Regular cardiac myocyte (primary cell): ENCODE results near the gene CPA1. TPM values are rescaled to one million over a fixed set of nuclear protein-coding genes. Genes with fewer than 3 reads are reported as not detected.

ENCODE experiments used
- total RNA-seq: library from RNA; depleted of rRNA; stranded (reverse); fragments of >200 nt; gene quantifications from 2 replicates; pipeline ENCODE4 v1.2.3, GENCODE V29; 2014

The CPA1 gene
- total RNA-seq: not detected in 2 replicates

GRCh38 chr7:130379921-130380860 is at the start of gene CPA1:
Gene CPA1, plus strand, starts transcription at chr7:130380494. Its CDS starts 27 bp downstream, at chr7:130380521.

GRCh38 chr7:130344271-130344866 is 35.9 kb upstream of the CPA1 start, which contains the start of gene CPA5:
Gene CPA5, plus strand, starts transcription at chr7:130344816. Its CDS starts 1,670 bp downstream, at chr7:130346486.

Other genes with a start within 250 kb of the CPA1 start
- gene TMEM209, start 175.1 kb upstream of the CPA1 start, total RNA-seq: 6.8 and 11.9 TPM in 2 replicates
- gene SSMEM1, start 172.6 kb upstream of the CPA1 start, total RNA-seq: 0.19 TPM in 1 of 2 replicates, not detected in the other
- gene CPA2, start 113.6 kb upstream of the CPA1 start, total RNA-seq: not detected in 2 replicates
- gene CPA4, start 87.3 kb upstream of the CPA1 start, total RNA-seq: 24.3 and 61.4 TPM in 2 replicates
- not detected in 2 replicates for gene CPA5, start 35.7 kb upstream of the CPA1 start, total RNA-seq
- 12.1 and 22.4 TPM in 2 replicates for gene CEP41, start 60.5 kb downstream of the CPA1 start, total RNA-seq
- gene MEST, start 111.6 kb downstream of the CPA1 start, total RNA-seq: 384 and 397 TPM in 2 replicates